Endothelial cell of umbilical vein (primary cell): ENCODE data around the gene BCL6B. TPM values are rescaled to one million over a fixed set of nuclear protein-coding genes. Genes with fewer than 3 reads are reported as not detected.

Experiments
- BruUV-seq: library from RNA; stranded (reverse); fragments of 400-500 nt; replicated peaks from 2 replicates; lab custom pipeline; 2021; lab: Mats Ljungman, UMichigan
- CTCF ChIA-PET: fragments of 300-600, 350-600 bp; sonication (Branson Sonifier 250); formaldehyde crosslinking; loops from one replicate; lab custom pipeline; 2021; ENCODE audit warnings: antibody characterized with exemption, inconsistent platforms; lab: Charles Lee
- POLR2A ChIA-PET: fragments of 300-600, 350-600 bp; sonication (Branson Sonifier 250); formaldehyde crosslinking; loops from one replicate; lab custom pipeline; 2021; ENCODE audit warnings: antibody characterized with exemption, inconsistent platforms; lab: Charles Lee
- DNase-seq: peaks from one replicate; pipeline ENCODE4 v3.0.0-alpha.2; 2011; ENCODE audit warnings: low read depth, low spot score
- FAIRE-seq: peaks from 2 replicates; lab custom pipeline; 2011; peaks lifted over from hg19 to GRCh38; lab: Jason Lieb, UNC
- H2AFZ ChIP-seq: 2 replicates; pipeline ENCODE4 v1.6.0; 2012; ENCODE audit warnings: low read depth, low read length, control low read depth, inconsistent platforms
- H3K27ac ChIP-seq: 2 replicates; pipeline ENCODE4 v1.5.1; 2011; ENCODE audit warnings: low read depth, mild to moderate bottlenecking, control low read depth, low read length, moderate library complexity; ENCODE audit not compliant: insufficient read depth
- H3K27me3 ChIP-seq, 2 experiments: 2 replicates each; pipeline versions ENCODE4 v1.6.0 to v1.6.1; 2011; ENCODE audit warnings: low read length in 2 of 2, mixed read lengths in 1 of 2; ENCODE audit not compliant: control insufficient read depth in 2 of 2, insufficient read depth in 2 of 2
- H3K36me3 ChIP-seq, 2 experiments: 2 replicates in 1 of 2; 3 replicates in 1 of 2; pipeline ENCODE4 v1.5.1; 2011; ENCODE audit warnings: low read length in 2 of 2, mild to moderate bottlenecking in 1 of 2, moderate library complexity in 1 of 2; ENCODE audit not compliant: control insufficient read depth in 2 of 2, insufficient read depth in 2 of 2; ENCODE audit errors: extremely low read depth in 1 of 2
- H3K4me1 ChIP-seq: 3 replicates; pipeline ENCODE4 v1.5.1; 2011; ENCODE audit warnings: mild to moderate bottlenecking, low read length; ENCODE audit not compliant: control insufficient read depth, insufficient read depth; ENCODE audit errors: extremely low read depth
- H3K4me2 ChIP-seq: 2 replicates; pipeline ENCODE4 v1.6.1; 2011; ENCODE audit warnings: low read length, control low read depth, mixed read lengths; ENCODE audit not compliant: insufficient read depth
- H3K4me3 ChIP-seq, 3 experiments: fragments of 200-600 bp in 1 of 3; sonication (generic), shearing (Covaris generic) in 1 of 3; replicated peaks in 1 of 3; 2 replicates each; pipeline ENCODE4 v1.5.1; 2011 to 2016; ENCODE audit warnings: control low read depth in 3 of 3, low read length in 3 of 3, mild to moderate bottlenecking in 2 of 3, inconsistent platforms in 1 of 3, low read depth in 1 of 3, moderate library complexity in 1 of 3; ENCODE audit not compliant: insufficient read depth in 1 of 3
- H3K79me2 ChIP-seq: 2 replicates; pipeline ENCODE4 v1.6.0; 2012; ENCODE audit warnings: low read length, inconsistent platforms; ENCODE audit not compliant: control insufficient read depth, insufficient read depth
- H3K9ac ChIP-seq: replicated peaks from 2 replicates; pipeline ENCODE3; 2011; ENCODE audit warnings: low read length, control low read depth; ENCODE audit not compliant: insufficient read depth; ENCODE audit errors: extremely low read depth
- H3K9me1 ChIP-seq: replicated peaks from 3 replicates; pipeline ENCODE4 v1.6.0; 2011; ENCODE audit warnings: mild to moderate bottlenecking, low read length; ENCODE audit not compliant: control insufficient read depth, insufficient read depth; ENCODE audit errors: extremely low read depth
- H3K9me3 ChIP-seq: replicated peaks from 2 replicates; pipeline ENCODE4 v1.5.1; 2012; ENCODE audit warnings: low read length, inconsistent platforms; ENCODE audit not compliant: control insufficient read depth, insufficient read depth
- H4K20me1 ChIP-seq: replicated peaks from 2 replicates; pipeline ENCODE3; 2011; ENCODE audit warnings: mild to moderate bottlenecking, low read length; ENCODE audit not compliant: control insufficient read depth, insufficient read depth; ENCODE audit errors: extremely low read depth
- CTCF ChIP-seq, 2 donors: IDR thresholded peaks; 1 replicate in 1 of 2; 2 replicates in 1 of 2; pipeline ENCODE4 v1.5.1; 2011; ENCODE audit warnings: low read length in 2 of 2, mild to moderate bottlenecking in 2 of 2, moderate library complexity in 2 of 2, control low read depth in 1 of 2, inconsistent platforms in 1 of 2, low read depth in 1 of 2; ENCODE audit not compliant: insufficient read depth in 1 of 2; ENCODE audit errors: extremely low read depth in 1 of 2
- EZH2 ChIP-seq: IDR thresholded peaks from 2 replicates; pipeline ENCODE4 v1.6.1; 2012; ENCODE audit warnings: borderline replicate concordance, low read depth, mild to moderate bottlenecking, moderate library complexity, low read length, inconsistent platforms; ENCODE audit not compliant: severe bottlenecking
- FOS ChIP-seq: IDR thresholded peaks from 2 replicates; pipeline ENCODE4 v1.6.1; 2011; ENCODE audit warnings: mild to moderate bottlenecking, low read length, moderate library complexity, borderline replicate concordance; ENCODE audit not compliant: insufficient read depth
- GATA2 ChIP-seq: IDR thresholded peaks from 2 replicates; pipeline ENCODE4 v1.7.0; 2011; ENCODE audit warnings: low read depth, mild to moderate bottlenecking, moderate library complexity, mixed read lengths, low read length; ENCODE audit not compliant: insufficient read length, insufficient read depth
- JUN ChIP-seq: IDR thresholded peaks from 2 replicates; pipeline ENCODE4 v1.6.1; 2011; ENCODE audit warnings: borderline replicate concordance, low read depth; ENCODE audit not compliant: insufficient read length, insufficient read depth
- MAX ChIP-seq: IDR thresholded peaks from 2 replicates; pipeline ENCODE4 v1.6.1; 2011; ENCODE audit not compliant: insufficient read depth, insufficient read length
- POLR2A ChIP-seq: IDR thresholded peaks from 2 replicates; pipeline ENCODE4 v1.6.1; 2012; ENCODE audit warnings: low read depth, mild to moderate bottlenecking, control low read depth, low read length
- POLR2AphosphoS5 ChIP-seq: IDR thresholded peaks from 2 replicates; pipeline ENCODE4 v1.6.1; 2012; ENCODE audit warnings: low read depth, mild to moderate bottlenecking, control low read depth, low read length, moderate library complexity; ENCODE audit not compliant: insufficient read depth
- dilution Hi-C: fragments of 300-500 bp; cut with MboI; formaldehyde crosslinking; loops from one replicate; pipeline ENCODE4 v1.15.0; 2019; ENCODE audit warnings: low sequenced_read_pairs; ENCODE audit not compliant: extremely low pct_ligation_motif_present
- intact Hi-C: fragments of 100-400 bp; cut with micrococcal nuclease; formaldehyde crosslinking; loops from one replicate; pipeline ENCODE4 v1.10.0; 2022
- polyA plus RNA-seq, 4 experiments: library from polyadenylated mRNA; depleted of rRNA in 3 of 4; stranded (reverse) in 3 of 4; unstranded in 1 of 4; fragments of >200 nt; gene quantifications; 2 replicates each; pipeline versions ENCODE4 v1.2.1 to v1.2.3, GENCODE V29; 2011 to 2012; ENCODE audit warnings: missing spikeins in 1 of 4
- total RNA-seq: library from RNA; stranded (reverse); gene quantifications from 2 replicates; pipeline ENCODE4 v1.2.3, GENCODE V29; 2021

BCL6B gene
- total and polyA plus RNA-seq, 2 donors (not counting 3 experiments of a cell fraction or from before 2014, with no cell fraction given): 93.5 to 160 TPM

- H3K79me2 ChIP-seq: no peaks in the 10 kb centered on the region
- H3K9ac ChIP-seq: no peak overlapping the region
- TF ChIP-seq EZH2 (no peak), FOS (no peak), JUN (no peak), GATA2 (no peak), MAX (no peak), CTCF (IDR thresholded peaks at IDR 0.05; ENCODE audit: extremely low read depth in 1 of 2, insufficient read depth in 1 of 2, low read depth in 1 of 2, low read length in 2 of 2) (no peak), POLR2A (no peak), POLR2AphosphoS5 (no peak)
- ChIA-PET POLR2A (interaction anchor here (0.5 kb wide), 1 partner anchor 197 kb away, joined by 3 read pairs; no protein-coding TSS in a partner anchor), CTCF (interaction anchor here (1.0 to 1.9 kb wide), 4 partner anchors 15 to 74 kb away, joined by 3 to 8 read pairs (median 5); partner anchors contain the start of gene BCL6B)
- no peak for DNase-seq
- no peaks in the 10 kb centered on the region for H3K9me3 ChIP-seq
- no peak overlapping the region for H2AFZ ChIP-seq
- H3K36me3 ChIP-seq: no peaks in the 10 kb centered on the region
- H3K4me1 ChIP-seq: no peaks in the 10 kb centered on the region
- H3K27me3 ChIP-seq: peaks cover 0 to 5% of the 10 kb centered on the region in 2 experiments
- no peaks in the 10 kb centered on the region for H3K9me1 ChIP-seq
- H4K20me1 ChIP-seq: no peaks in the 10 kb centered on the region
- no peak overlapping the region for H3K27ac ChIP-seq
- intact Hi-C loops (no loop called here), dilution Hi-C loops (no loop called here)
- no peak for FAIRE-seq
- H3K4me2 ChIP-seq: no peak overlapping the region
- BruUV-seq: no TSS peak
- H3K4me3 ChIP-seq: no peak overlapping the region
These were observed 37.6 kb upstream of the BCL6B start for GRCh38 chr17:6985266-6985665.
